Skeletal muscle tissue (tissue), 4 donors: ENCODE results near the gene NT5DC2. TPM values are rescaled to one million over a fixed set of nuclear protein-coding genes. Genes with fewer than 3 reads are reported as not detected.

Source experiments
- H3K27ac ChIP-seq: one replicate; pipeline ENCODE4 v1.7.0; 2013; ENCODE audit warnings: mild to moderate bottlenecking, low read depth, low read length, inconsistent platforms
- H3K27me3 ChIP-seq, 3 donors: one replicate each; pipeline ENCODE4 v1.7.0; 2013; ENCODE audit warnings: low read length in 3 of 3; ENCODE audit not compliant: control insufficient read depth in 3 of 3, insufficient read depth in 3 of 3
- H3K36me3 ChIP-seq, 3 donors: one replicate each; pipeline ENCODE4 v1.7.0; 2013; ENCODE audit warnings: low read length in 3 of 3; ENCODE audit not compliant: control insufficient read depth in 3 of 3, insufficient read depth in 3 of 3
- H3K4me1 ChIP-seq, 3 donors: one replicate each; pipeline ENCODE4 v1.7.0; 2013; ENCODE audit warnings: low read length in 3 of 3, mild to moderate bottlenecking in 3 of 3; ENCODE audit not compliant: control insufficient read depth in 3 of 3, insufficient read depth in 3 of 3
- H3K4me3 ChIP-seq, 3 donors: one replicate each; pipeline ENCODE4 v1.7.0; 2013; ENCODE audit warnings: low read length in 3 of 3
- H3K9ac ChIP-seq, 3 donors: one replicate each; pipeline ENCODE4 v1.7.0; 2013; ENCODE audit warnings: low read length in 3 of 3, mild to moderate bottlenecking in 3 of 3, moderate library complexity in 2 of 3, low read depth in 1 of 3
- H3K9me3 ChIP-seq, 3 donors: one replicate each; pipeline ENCODE4 v1.7.0; 2013; ENCODE audit warnings: low read length in 3 of 3; ENCODE audit not compliant: control insufficient read depth in 3 of 3
- total RNA-seq: library from RNA; depleted of rRNA; stranded (reverse); fragments of >200 nt; gene quantifications from one replicate; pipeline ENCODE4 v1.2.3, GENCODE V29; 2014
- donor health status: Osteomylitis.

Gene NT5DC2
- total RNA-seq, 1 donor from 2014 or later: 20.9 TPM

GRCh38 chr3:52498137-52499054 is 35.3 kb downstream of the NT5DC2 start:
- no peaks in the 10 kb centered on the region for H3K9me3 ChIP-seq
- H3K27ac ChIP-seq: no peak overlapping the region
- no peak overlapping the region for H3K4me3 ChIP-seq
- peaks cover 6 to 29% (median 24%) of the 10 kb centered on the region in 3 donors for H3K4me1 ChIP-seq
- H3K36me3 ChIP-seq: peaks cover 0 to under 1% (median 0%) of the 10 kb centered on the region in 3 donors
- no peak overlapping the region for H3K9ac ChIP-seq
- H3K27me3 ChIP-seq: no peaks in the 10 kb centered on the region

- Histone ChIP-seq H3K4me1 (peaks cover 13 to 51% (median 46%) of the 10 kb centered on the region in 3 donors), H3K27me3 (no peaks in the 10 kb centered on the region), H3K4me3 (peak overlapping the region; percentile 33 to 60 (median 54)), H3K27ac (peak overlapping the region; percentile 72), H3K9ac (peak overlapping the region; percentile 30 to 64 (median 45)), H3K36me3 (peaks cover 17 to 24% (median 22%) of the 10 kb centered on the region in 3 donors), H3K9me3 (no peaks in the 10 kb centered on the region)
Observed at GRCh38 chr3:52495777-52496602, 37.7 kb downstream of the NT5DC2 start.

- peaks cover 20 to 60% (median 54%) of the 10 kb centered on the region in 3 donors for H3K4me1 ChIP-seq
Observed at GRCh38 chr3:52494886-52495495, 38.7 kb downstream of the NT5DC2 start, which contains the start of gene STAB1. Gene STAB1 (plus strand): TSS chr3:52495338. CDS start chr3:52495414, 76 bp downstream.

GRCh38 chr3:52494445-52494844 is 39.2 kb downstream of the NT5DC2 start:
- peak overlapping the region in 1 of 3 donors; percentile 25 for H3K9ac ChIP-seq
- H3K9me3 ChIP-seq: no peaks in the 10 kb centered on the region
- H3K4me3 ChIP-seq: no peak overlapping the region
- H3K27ac ChIP-seq: peak overlapping the region; percentile 18
- peaks cover 25 to 66% (median 60%) of the 10 kb centered on the region in 3 donors for H3K4me1 ChIP-seq
- no peaks in the 10 kb centered on the region for H3K27me3 ChIP-seq
- peaks cover 31 to 40% (median 37%) of the 10 kb centered on the region in 3 donors for H3K36me3 ChIP-seq

More at GRCh38 chr3:52494886-52495495, 38.7 kb downstream of the NT5DC2 start, which contains the start of gene STAB1:
- H3K27ac ChIP-seq: peak within 1 kb of the TSS; percentile 72
- H3K27me3 ChIP-seq: no peaks in the 10 kb centered on the region
- H3K9me3 ChIP-seq: no peaks in the 10 kb centered on the region
- H3K9ac ChIP-seq: peak within 1 kb of the TSS; percentile 30 to 64 (median 45)
- H3K4me3 ChIP-seq: peak within 1 kb of the TSS; percentile 33 to 60 (median 54)
- H3K36me3 ChIP-seq: peaks cover 26 to 34% (median 31%) of the 10 kb centered on the region in 3 donors

GRCh38 chr3:52493232-52494017 is 40.2 kb downstream of the NT5DC2 start:
- no peaks in the 10 kb centered on the region for H3K9me3 ChIP-seq
- peaks cover 37 to 48% (median 41%) of the 10 kb centered on the region in 3 donors for H3K36me3 ChIP-seq
- H3K27me3 ChIP-seq: no peaks in the 10 kb centered on the region
- H3K4me3 ChIP-seq: no peak overlapping the region
- H3K27ac ChIP-seq: no peak overlapping the region
- H3K9ac ChIP-seq: peak overlapping the region in 1 of 3 donors; percentile 16
- H3K4me1 ChIP-seq: peaks cover 22 to 69% (median 61%) of the 10 kb centered on the region in 3 donors

GRCh38 chr3:52492059-52492458 is 41.6 kb downstream of the NT5DC2 start:
- Histone ChIP-seq H3K27ac (no peak overlapping the region), H3K36me3 (peaks cover 50 to 60% (median 55%) of the 10 kb centered on the region in 3 donors), H3K27me3 (no peaks in the 10 kb centered on the region), H3K9ac (no peak overlapping the region), H3K9me3 (no peaks in the 10 kb centered on the region), H3K4me3 (no peak overlapping the region), H3K4me1 (peaks cover 22 to 69% (median 61%) of the 10 kb centered on the region in 3 donors)

- H3K4me3 ChIP-seq: no peak overlapping the region
- no peaks in the 10 kb centered on the region for H3K9me3 ChIP-seq
- H3K9ac ChIP-seq: peak overlapping the region in 1 of 3 donors; percentile 25
- peak overlapping the region; percentile 46 for H3K27ac ChIP-seq
- H3K27me3 ChIP-seq: no peaks in the 10 kb centered on the region
- peaks cover 59 to 68% (median 63%) of the 10 kb centered on the region in 3 donors for H3K36me3 ChIP-seq
- peaks cover 20 to 62% (median 55%) of the 10 kb centered on the region in 3 donors for H3K4me1 ChIP-seq
Observed at GRCh38 chr3:52490939-52491526, 42.6 kb downstream of the NT5DC2 start.

GRCh38 chr3:52490035-52490938 is 43.4 kb downstream of the NT5DC2 start:
- Histone ChIP-seq H3K27me3 (no peaks in the 10 kb centered on the region), H3K36me3 (peaks cover 64 to 76% (median 69%) of the 10 kb centered on the region in 3 donors), H3K9me3 (no peaks in the 10 kb centered on the region), H3K4me3 (no peak overlapping the region), H3K27ac (peak overlapping the region; percentile 25), H3K4me1 (peaks cover 21 to 55% (median 55%) of the 10 kb centered on the region in 3 donors), H3K9ac (peak overlapping the region in 1 of 3 donors; percentile 40)
